Measurements from ENCODE around the gene KCNH1. TPM values are rescaled to one million over a fixed set of nuclear protein-coding genes. Genes with fewer than 3 reads are reported as not detected.

KCNH1 gene
- total RNA-seq, 2 donors from 2014 or later, result 0.21 TPM; not detected in 1

DNA sequence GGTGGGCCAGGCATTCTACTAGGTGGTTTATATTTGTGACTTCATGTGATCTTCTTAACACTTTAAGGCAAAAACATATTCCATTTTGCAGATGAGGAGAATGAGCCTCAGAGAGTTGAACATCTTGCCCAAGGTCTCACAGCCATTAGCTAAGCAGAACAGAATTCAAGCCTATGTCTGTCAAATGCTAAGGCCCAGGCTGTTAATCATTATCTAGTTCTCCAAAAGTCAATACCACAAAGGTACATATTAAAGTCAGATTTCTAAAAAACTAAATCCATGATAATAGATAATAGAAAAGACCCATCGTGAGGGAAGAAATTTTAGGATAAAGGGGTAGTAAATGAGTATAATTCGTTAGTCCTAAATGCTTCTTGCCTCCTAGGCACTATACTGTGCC is 234.3 kb downstream of the KCNH1 start:
- no peaks in the 10 kb centered on the region for H3K9me3 ChIP-seq
- TF ChIP-seq CTCF (IDR thresholded peaks at IDR 0.05), result no peak
- no peaks in the 10 kb centered on the region for H3K36me3 ChIP-seq
- ATAC-seq (ENCODE audit: insufficient number of reproducible peaks, low FRiP score, low read depth) (no peak), DNase-seq (ENCODE audit: low spot score) (no peak)
- no peak overlapping the region for H3K4me3 ChIP-seq
- H3K27me3 ChIP-seq (replicated peaks; ENCODE audit: insufficient read depth), result no peaks in the 10 kb centered on the region
- no peak overlapping the region for H3K27ac ChIP-seq
- no peaks in the 10 kb centered on the region for H3K4me1 ChIP-seq (ENCODE audit: control insufficient read depth in 1 of 2, low read depth in 2 of 2)

DNA sequence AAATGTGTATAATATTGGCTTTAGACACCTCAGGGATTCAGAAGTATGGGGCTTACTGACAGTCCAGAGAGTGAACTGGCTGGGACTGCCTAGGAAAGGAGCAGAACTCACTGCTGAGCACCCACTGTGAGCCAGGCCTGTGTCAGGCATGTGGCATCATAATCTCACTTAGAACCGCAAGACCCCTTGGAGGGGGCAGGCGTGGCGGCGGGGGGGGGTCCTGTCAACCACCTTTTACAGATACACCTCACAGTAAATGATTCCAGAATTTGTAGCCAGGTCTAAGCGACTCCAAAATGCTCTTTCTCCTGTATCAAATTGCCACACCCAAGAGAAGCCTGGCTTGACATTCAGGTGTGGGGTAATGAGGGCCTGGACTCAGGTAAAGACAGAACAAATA is 235.5 kb downstream of the KCNH1 start:
- DNase-seq (ENCODE audit: low spot score), result no peak
- no peak for ATAC-seq (ENCODE audit: insufficient number of reproducible peaks, low FRiP score, low read depth)
- Histone ChIP-seq H3K36me3 (no peaks in the 10 kb centered on the region), H3K4me3 (no peak overlapping the region), H3K4me1 (ENCODE audit: control insufficient read depth in 1 of 2, low read depth in 2 of 2) (no peaks in the 10 kb centered on the region), H3K9me3 (no peaks in the 10 kb centered on the region), H3K27me3 (replicated peaks; ENCODE audit: insufficient read depth) (no peaks in the 10 kb centered on the region), H3K27ac (no peak overlapping the region)
- TF ChIP-seq CTCF (IDR thresholded peaks at IDR 0.05), result no peak

DNA sequence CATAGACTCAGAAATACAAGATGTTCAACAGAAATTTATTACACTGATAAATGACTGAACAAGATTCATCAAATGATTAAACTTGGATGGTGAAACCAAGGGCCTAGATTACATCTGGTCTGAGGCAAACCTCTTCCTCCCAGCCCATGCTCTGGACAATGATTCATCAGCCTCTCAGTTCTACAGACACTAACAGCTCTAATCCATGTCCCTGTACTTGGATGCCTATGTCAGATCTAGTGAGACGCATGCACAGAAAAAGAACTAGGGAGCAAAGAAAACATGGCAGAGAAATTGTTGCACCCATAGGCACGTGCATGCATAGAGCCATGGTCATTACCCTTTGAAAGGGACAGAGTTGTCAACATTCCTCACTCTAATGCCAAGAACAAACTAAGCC is 250.1 kb downstream of the KCNH1 start:
- no peaks in the 10 kb centered on the region for H3K4me1 ChIP-seq (ENCODE audit: control insufficient read depth in 1 of 2, low read depth in 2 of 2)
- DNase-seq (ENCODE audit: low spot score) (no peak), ATAC-seq (ENCODE audit: insufficient number of reproducible peaks, low FRiP score, low read depth) (no peak)
- no peaks in the 10 kb centered on the region for H3K9me3 ChIP-seq
- H3K4me3 ChIP-seq, result no peak overlapping the region
- H3K36me3 ChIP-seq, result no peaks in the 10 kb centered on the region
- no peak for TF ChIP-seq CTCF (IDR thresholded peaks at IDR 0.05)
- no peak overlapping the region for H3K27ac ChIP-seq
- H3K27me3 ChIP-seq (replicated peaks; ENCODE audit: insufficient read depth), result no peaks in the 10 kb centered on the region

DNA sequence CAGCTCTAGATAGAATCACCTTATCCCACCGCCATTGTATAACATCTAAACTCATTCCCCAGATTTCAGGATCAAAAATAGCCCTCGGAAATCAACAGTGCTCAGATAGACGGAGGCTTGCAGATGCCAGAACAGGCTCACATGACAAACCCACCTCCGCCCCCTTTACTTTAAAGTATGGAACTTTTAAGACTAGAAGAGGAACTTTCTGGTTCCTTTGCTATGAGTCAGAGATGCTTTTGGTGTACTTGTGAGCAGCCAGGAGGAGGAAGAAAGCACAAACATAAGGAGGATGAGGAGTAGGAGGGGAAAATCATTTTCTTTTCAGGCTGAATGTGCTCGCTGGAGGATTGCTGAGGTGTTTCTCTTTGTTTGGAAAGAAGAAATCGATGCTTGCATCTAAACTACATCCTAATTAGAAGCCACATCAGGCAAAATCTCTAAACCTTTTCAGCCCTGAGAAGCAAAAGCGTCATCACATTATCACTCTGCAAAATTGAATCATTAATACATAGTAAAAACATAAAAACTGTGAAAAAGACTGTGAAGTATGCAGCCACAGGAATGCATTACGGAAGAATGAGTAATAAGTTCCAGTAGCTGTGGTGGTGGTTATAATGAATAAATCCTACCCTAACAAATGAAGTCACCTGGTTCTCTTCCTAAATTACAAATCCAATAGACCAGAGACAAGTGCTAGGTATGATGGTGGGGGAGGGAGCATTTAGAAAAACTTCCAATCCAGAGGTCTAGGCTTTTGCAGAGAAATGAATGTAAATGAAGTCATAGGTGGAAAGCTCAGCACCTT is 251.3 kb downstream of the KCNH1 start:
- DNase-seq (ENCODE audit: low spot score) (no peak), ATAC-seq (ENCODE audit: insufficient number of reproducible peaks, low FRiP score, low read depth) (no peak)
- H3K4me3 ChIP-seq, result no peak overlapping the region
- no peaks in the 10 kb centered on the region for H3K36me3 ChIP-seq
- H3K27ac ChIP-seq, result no peak overlapping the region
- TF ChIP-seq CTCF (IDR thresholded peaks at IDR 0.05), result no peak
- no peaks in the 10 kb centered on the region for H3K4me1 ChIP-seq (ENCODE audit: control insufficient read depth in 1 of 2, low read depth in 2 of 2)
- no peaks in the 10 kb centered on the region for H3K27me3 ChIP-seq (replicated peaks; ENCODE audit: insufficient read depth)
- no peaks in the 10 kb centered on the region for H3K9me3 ChIP-seq

- ATAC-seq (ENCODE audit: insufficient number of reproducible peaks, low FRiP score, low read depth) (no peak), DNase-seq (ENCODE audit: low spot score) (no peak)
- Histone ChIP-seq H3K27ac (no peak overlapping the region), H3K27me3 (replicated peaks; ENCODE audit: insufficient read depth) (no peaks in the 10 kb centered on the region), H3K4me1 (ENCODE audit: control insufficient read depth in 1 of 2, low read depth in 2 of 2) (no peaks in the 10 kb centered on the region), H3K36me3 (no peaks in the 10 kb centered on the region), H3K9me3 (no peaks in the 10 kb centered on the region), H3K4me3 (no peak overlapping the region)
- no peak for TF ChIP-seq CTCF (IDR thresholded peaks at IDR 0.05)
These were observed 255.4 kb downstream of the KCNH1 start for GRCh38 chr1:210878564-210878963.

Measured in thoracic aorta (tissue), 2 donors.